Measurements from ENCODE around the gene TACC2. TPM values are rescaled to one million over a fixed set of nuclear protein-coding genes. Genes with fewer than 3 reads are reported as not detected.

Gene TACC2
- total RNA-seq, 1 experiment from 2014 or later = 89.0 TPM

- no TSS peak for BruUV-seq (replicated peaks)
- peaks cover 19% of the 10 kb centered on the region for H3K4me1 Mint-ChIP-seq (ENCODE audit: insufficient read depth, unreplicated experiment)
- DNase-seq (ENCODE audit: unreplicated experiment) = no peak
- ChIA-PET POLR2A (no interaction called here), CTCF (interaction anchor here (0.5 to 1.3 kb wide), 2 partner anchors 9 to 40 kb away, joined by 4 read pairs; no protein-coding TSS in a partner anchor)
- peak overlapping the region; percentile 9 for H3K27ac Mint-ChIP-seq (ENCODE audit: low read depth, unreplicated experiment)
- intact Hi-C loops (cut with micrococcal nuclease) = no loop called here
- TF ChIP-seq CTCF (IDR thresholded peaks at IDR 0.05; ENCODE audit: unreplicated experiment) = no peak
- no peak overlapping the region for H3K4me3 Mint-ChIP-seq (ENCODE audit: unreplicated experiment)
- H3K9me3 Mint-ChIP-seq (ENCODE audit: unreplicated experiment) = no peaks in the 10 kb centered on the region
- H3K27me3 Mint-ChIP-seq (ENCODE audit: insufficient read depth, unreplicated experiment) = no peaks in the 10 kb centered on the region
- H3K36me3 Mint-ChIP-seq (ENCODE audit: insufficient read depth, unreplicated experiment) = peaks cover 96% of the 10 kb centered on the region
Measured at GRCh38 chr10:122132882-122133565, 144.1 kb downstream of the TACC2 start.

GRCh38 chr10:122135251-122136025, 146.5 kb downstream of the TACC2 start:
- Mint-ChIP-seq H3K27ac (ENCODE audit: low read depth, unreplicated experiment) (peak overlapping the region; percentile 55), H3K9me3 (ENCODE audit: unreplicated experiment) (no peaks in the 10 kb centered on the region), H3K4me1 (ENCODE audit: insufficient read depth, unreplicated experiment) (peaks cover 14% of the 10 kb centered on the region), H3K27me3 (ENCODE audit: insufficient read depth, unreplicated experiment) (no peaks in the 10 kb centered on the region), H3K4me3 (ENCODE audit: unreplicated experiment) (no peak overlapping the region), H3K36me3 (ENCODE audit: insufficient read depth, unreplicated experiment) (peaks cover 98% of the 10 kb centered on the region)
- TF ChIP-seq CTCF (IDR thresholded peaks at IDR 0.05; ENCODE audit: unreplicated experiment) = no peak
- ChIA-PET CTCF (interaction anchor here (0.7 to 0.8 kb wide), 2 partner anchors 81 to 83 kb away, joined by 4 to 5 read pairs; no protein-coding TSS in a partner anchor), POLR2A (interaction anchor here (0.7 to 1.6 kb wide), 7 partner anchors 9 to 73 kb away, joined by 3 read pairs; no protein-coding TSS in a partner anchor)
- no TSS peak for BruUV-seq (replicated peaks)
- intact Hi-C loops (cut with micrococcal nuclease) = no loop called here
- DNase-seq (ENCODE audit: unreplicated experiment) = no peak

- CTCF ChIA-PET = interaction anchor here (0.8 to 1.4 kb wide), 2 partner anchors 84 to 139 kb away, joined by 3 read pairs; no protein-coding TSS in a partner anchor
- Mint-ChIP-seq H3K4me3 (ENCODE audit: unreplicated experiment) (no peak overlapping the region), H3K4me1 (ENCODE audit: insufficient read depth, unreplicated experiment) (peaks cover 31% of the 10 kb centered on the region), H3K9me3 (ENCODE audit: unreplicated experiment) (no peaks in the 10 kb centered on the region), H3K27me3 (ENCODE audit: insufficient read depth, unreplicated experiment) (no peaks in the 10 kb centered on the region), H3K36me3 (ENCODE audit: insufficient read depth, unreplicated experiment) (peaks cover 90% of the 10 kb centered on the region), H3K27ac (ENCODE audit: low read depth, unreplicated experiment) (peak overlapping the region; percentile 74)
- no peak for DNase-seq (ENCODE audit: unreplicated experiment)
- intact Hi-C loops (cut with micrococcal nuclease) = no loop called here
- no peak for TF ChIP-seq CTCF (IDR thresholded peaks at IDR 0.05; ENCODE audit: unreplicated experiment)
- BruUV-seq (replicated peaks) = no TSS peak
- POLR2A ChIA-PET = interaction anchor here (0.6 to 5.1 kb wide), 8 partner anchors 9 to 154 kb away, joined by 3 to 49 read pairs (median 7); partner anchors contain the start of gene TACC2
Measured at GRCh38 chr10:122138831-122139625, 150.1 kb downstream of the TACC2 start.

All from MCF 10A (cell line).